GM19372 (cell line): Measurements from ENCODE around the gene NGF.
"Not testable (repeated sequence)": the region's sequence is repeated elsewhere in the genome, so short reads cannot be mapped to it uniquely, and the experiment has no call there.

ENCODE experiments used
- ATAC-seq: cut with Tn5 transposase; IDR thresholded peaks from one replicate; pipeline ENCODE4 v1.9.1; 2021; ENCODE audit warnings: mild to moderate bottlenecking, low read depth, moderate library complexity; ENCODE audit not compliant: unreplicated experiment

NGF gene

GRCh38 chr1:115310581-115311473, 27.2 kb downstream of the NGF start:
- no peak for ATAC-seq

GRCh38 chr1:115309504-115309903, 28.5 kb downstream of the NGF start:
- ATAC-seq, result not testable (repeated sequence)

- ATAC-seq, result no peak
These were observed 29.1 kb downstream of the NGF start for GRCh38 chr1:115308969-115309368.

- ATAC-seq, result no peak
These were observed 30.4 kb downstream of the NGF start for GRCh38 chr1:115307661-115308060.

GRCh38 chr1:115306146-115306545, 31.9 kb downstream of the NGF start:
- no peak for ATAC-seq

- no peak for ATAC-seq
These were observed 34.7 kb downstream of the NGF start for GRCh38 chr1:115303364-115303763.

- ATAC-seq, result no peak
These were observed 35.6 kb downstream of the NGF start for GRCh38 chr1:115302390-115302961.

GRCh38 chr1:115301438-115302020, 36.5 kb downstream of the NGF start:
- no peak for ATAC-seq

- no peak for ATAC-seq
These were observed 37.8 kb downstream of the NGF start for GRCh38 chr1:115300087-115300876.

- ATAC-seq, result no peak
These were observed 38.8 kb downstream of the NGF start for GRCh38 chr1:115299266-115299665.

- peak; percentile 80 for ATAC-seq
These were observed 41.1 kb downstream of the NGF start for GRCh38 chr1:115296981-115297380.

GRCh38 chr1:115295904-115296696, 41.9 kb downstream of the NGF start:
- no peak for ATAC-seq

GRCh38 chr1:115293899-115294298, 44.1 kb downstream of the NGF start:
- ATAC-seq, result no peak

- ATAC-seq, result no peak
These were observed 45.0 kb downstream of the NGF start for GRCh38 chr1:115293006-115293405.

GRCh38 chr1:115291741-115292140, 46.3 kb downstream of the NGF start:
- no peak for ATAC-seq

GRCh38 chr1:115289940-115290339, 48.1 kb downstream of the NGF start:
- ATAC-seq, result no peak

GRCh38 chr1:115288591-115289198, 49.4 kb downstream of the NGF start:
- ATAC-seq, result no peak

- ATAC-seq, result no peak
These were observed 51.4 kb downstream of the NGF start for GRCh38 chr1:115286431-115287205.

GRCh38 chr1:115284209-115284608, 53.8 kb downstream of the NGF start:
- ATAC-seq, result no peak
